GM18498 (cell line): Measurements from ENCODE around the gene EPSTI1.

Source experiments
- ATAC-seq: cut with Tn5 transposase; IDR thresholded peaks from one replicate; pipeline ENCODE4 v1.9.1; 2021; ENCODE audit warnings: mild to moderate bottlenecking, moderate library complexity; ENCODE audit not compliant: unreplicated experiment

EPSTI1 gene

GRCh38 chr13:42976066-42976465, 16.0 kb downstream of the EPSTI1 start:
- no peak for ATAC-seq

DNA sequence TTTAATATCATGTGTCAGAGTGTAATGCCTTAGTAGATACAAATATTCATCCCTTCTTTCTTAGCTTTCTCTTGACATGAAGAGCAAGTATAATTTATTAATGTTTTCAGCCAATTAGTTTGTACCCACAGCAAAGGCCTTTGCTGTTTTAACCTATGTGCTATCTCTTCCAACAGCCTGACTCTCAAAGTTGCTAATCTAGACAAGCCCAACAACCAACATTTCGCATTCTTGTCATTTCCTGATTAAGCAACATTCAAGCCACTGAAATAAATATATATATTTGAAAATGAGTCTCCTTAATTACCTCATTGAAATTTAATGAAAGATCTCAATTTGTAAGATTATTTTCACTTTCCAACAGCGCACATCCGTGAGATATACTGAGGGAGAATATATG, 18.5 kb downstream of the EPSTI1 start:
- ATAC-seq: no peak

DNA sequence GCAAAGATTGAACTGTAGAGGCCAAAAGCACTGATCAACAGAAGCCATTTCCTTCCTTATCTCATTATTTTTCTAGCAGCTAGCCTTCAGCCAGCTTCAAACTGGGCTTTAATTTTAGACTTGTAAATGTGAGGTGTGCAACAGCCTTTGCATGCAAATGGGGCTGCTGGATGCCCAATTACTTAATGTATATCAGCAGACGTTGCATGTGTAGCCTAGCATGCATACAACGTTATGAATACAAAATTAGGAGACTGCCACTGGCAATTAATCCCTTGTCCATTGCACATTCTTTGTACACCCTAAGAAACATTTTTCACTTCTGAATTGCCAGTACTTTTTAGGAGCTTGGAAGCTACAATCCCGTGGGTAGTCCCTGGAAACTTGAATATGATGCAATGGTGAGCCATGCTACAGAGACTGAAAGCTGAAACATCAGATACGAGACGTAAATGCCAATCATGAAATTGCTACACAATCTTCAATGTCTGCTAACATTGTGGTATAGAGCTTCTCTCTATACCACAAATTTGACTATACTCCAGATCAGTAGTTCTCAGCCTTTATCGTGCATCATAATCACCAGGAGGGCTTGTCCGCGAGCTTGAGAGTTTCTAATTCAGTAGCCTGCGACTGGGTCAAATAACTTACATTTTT, 20.2 kb downstream of the EPSTI1 start:
- ATAC-seq: peak; percentile 43

DNA sequence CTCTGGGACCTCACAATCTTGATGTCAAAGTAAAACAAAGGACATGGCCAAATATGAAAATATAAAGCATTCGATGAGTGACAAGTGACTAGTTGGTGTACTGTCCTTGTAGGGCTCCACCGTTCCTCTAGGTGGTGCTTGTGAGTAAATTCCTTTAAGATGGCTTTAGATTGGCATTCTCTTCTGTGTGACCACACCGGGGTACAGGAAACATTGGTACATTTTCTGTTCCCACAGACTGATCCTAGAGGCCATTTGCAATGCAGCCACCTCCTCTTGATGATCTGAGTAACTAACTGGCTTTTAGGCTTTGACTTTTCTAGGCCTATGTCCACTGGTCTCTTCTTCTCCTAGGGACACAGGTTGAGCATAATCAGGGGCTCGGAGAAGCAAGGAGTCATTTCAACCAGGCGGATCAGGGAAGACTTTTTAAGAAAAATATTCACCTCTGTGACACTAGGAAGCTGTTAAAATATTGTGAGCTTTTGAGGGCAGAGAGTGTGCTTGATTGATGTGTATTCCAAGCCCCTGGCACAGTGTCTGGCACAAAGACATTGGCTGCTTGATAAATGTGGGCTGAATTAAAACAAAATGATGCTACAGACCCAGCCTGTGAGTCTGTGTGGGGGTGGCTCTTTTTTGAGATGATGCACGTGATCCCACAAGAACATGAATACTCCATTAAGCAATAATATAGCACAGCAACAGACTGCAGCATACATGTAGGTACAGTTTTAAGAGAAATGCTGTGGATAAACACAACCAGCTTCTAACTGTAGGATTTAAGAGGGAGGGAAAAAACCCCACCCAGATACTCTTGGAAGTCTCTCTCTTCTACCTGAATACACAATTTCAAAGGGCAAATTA, 21.0 kb downstream of the EPSTI1 start:
- ATAC-seq: peak; percentile 72

DNA sequence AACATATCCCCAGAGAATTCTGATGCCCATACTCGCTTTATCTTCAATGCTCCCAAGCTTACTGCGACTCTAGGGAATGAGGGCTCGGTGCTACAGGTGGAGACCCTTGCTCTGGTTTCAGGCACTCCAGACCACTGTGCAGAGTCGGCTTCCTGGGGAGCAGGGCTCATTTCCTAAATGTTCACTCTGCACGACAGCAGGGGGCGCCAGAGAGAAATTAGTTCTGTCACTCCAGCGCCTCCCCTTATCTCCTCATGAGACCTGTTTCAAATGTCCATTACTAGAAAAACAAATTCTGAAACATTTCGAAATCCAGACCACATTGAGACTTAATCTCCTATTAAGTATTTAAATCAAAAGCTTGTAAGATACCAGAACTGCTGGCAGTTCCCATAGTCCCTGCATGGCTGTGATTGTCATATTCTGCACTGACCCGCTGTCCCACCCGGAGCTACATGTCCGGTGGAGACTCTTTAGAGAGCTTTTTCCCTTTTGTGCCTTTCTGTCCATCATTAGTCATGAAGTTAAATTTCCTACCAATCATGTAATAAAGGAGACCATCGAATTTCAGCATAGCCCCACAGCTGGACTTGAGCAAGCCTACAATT, 22.4 kb downstream of the EPSTI1 start:
- ATAC-seq: peak; percentile 43

- no peak for ATAC-seq
These were observed 23.1 kb downstream of the EPSTI1 start for GRCh38 chr13:42968906-42969305.

DNA sequence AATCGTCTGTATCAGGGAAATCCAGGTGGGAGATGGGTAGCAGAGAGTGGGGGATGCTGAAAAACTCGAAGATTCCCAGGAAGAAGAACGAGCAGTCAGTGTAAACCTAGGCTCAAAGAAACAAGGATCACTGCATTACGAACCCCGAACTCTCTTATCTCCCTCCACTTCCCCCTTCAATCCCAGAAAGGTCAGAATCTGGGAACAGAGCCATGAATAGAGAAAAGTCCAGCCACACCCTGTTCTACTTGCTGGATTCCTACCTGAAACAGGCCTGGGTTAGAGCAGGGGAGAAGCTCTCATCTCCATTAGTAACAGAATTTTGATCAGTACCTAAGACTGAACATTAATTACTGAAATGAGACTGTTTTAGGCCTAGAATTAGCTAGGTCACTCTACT, 24.4 kb downstream of the EPSTI1 start:
- no peak for ATAC-seq

DNA sequence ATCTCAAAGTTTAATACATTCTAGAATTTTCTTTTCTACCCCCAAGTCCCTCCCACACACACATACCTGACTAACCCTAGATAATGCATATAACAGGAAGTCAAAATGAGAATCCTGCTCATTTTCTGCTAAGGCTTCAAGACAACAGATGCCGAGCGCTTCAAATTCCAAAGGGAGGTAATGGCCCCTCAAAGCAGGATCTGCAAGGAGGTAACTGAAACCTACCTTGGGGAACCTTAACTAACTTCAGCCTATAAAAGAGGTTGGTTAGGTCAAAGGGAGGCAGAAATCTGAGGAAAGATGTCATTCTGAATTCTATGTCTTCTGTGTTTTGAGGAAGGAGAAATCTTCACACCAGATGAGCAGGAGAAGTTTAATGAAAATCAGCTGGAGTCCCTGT, 26.8 kb downstream of the EPSTI1 start:
- ATAC-seq: no peak

- ATAC-seq: no peak
These were observed 27.3 kb downstream of the EPSTI1 start for GRCh38 chr13:42964761-42965161.

DNA sequence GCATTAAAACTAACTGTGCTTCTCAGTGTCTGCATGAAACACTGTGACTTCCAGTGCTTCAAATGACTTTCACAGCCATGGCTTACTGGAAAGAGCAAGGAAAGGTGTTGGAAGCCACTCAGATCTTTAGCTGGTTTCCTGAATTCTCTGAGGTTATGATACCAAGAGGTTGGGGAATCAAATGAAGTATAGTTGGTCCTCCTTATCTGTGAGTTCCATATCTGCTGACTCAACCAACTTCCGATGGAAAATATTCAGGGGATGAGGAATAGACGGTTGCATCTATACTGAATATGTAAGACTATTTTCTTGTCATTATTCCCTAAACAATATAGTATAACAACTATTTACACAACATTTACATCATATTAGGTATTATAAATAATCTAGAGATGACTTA, 32.4 kb downstream of the EPSTI1 start:
- no peak for ATAC-seq

GRCh38 chr13:42957881-42958280, 34.2 kb downstream of the EPSTI1 start:
- no peak for ATAC-seq

DNA sequence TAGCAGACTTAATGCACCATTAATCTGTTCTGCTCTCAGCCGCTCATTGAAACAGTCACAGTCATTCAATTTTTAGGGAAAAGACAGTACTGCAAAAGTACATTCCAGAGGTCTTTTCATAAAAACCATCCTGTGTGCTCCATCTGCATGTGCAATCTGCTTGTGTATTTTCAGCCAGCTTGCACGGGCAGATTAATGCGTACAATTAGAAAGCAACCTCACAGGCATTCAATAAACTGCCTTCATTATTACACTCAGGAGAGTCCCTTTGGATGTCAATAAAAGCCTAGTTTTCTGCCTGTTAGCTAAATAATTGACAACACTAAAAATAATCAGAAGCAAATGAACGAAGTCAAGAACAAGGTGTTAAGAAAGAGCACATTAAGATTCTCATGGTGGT, 41.9 kb downstream of the EPSTI1 start:
- ATAC-seq: no peak

DNA sequence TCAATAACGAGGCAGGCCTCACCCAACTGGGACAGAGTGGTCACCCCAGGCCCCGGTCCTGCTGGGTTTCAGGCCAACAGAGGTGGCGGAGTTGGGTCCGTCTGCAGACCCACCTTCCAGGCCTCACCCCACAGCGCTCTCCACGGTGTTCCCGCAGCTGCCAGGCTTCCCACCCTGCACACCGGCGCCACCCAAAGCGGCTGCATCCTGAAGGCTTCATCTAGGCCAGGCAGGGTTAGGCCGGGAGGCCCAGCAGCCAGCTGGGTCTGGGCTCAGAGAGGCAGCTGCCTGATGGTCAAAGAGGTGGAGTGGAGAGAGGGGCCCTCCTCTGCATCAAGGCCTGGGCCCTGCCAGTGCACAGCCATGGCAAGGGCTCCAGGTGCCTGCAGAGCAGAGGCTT, 44.1 kb downstream of the EPSTI1 start:
- no peak for ATAC-seq

DNA sequence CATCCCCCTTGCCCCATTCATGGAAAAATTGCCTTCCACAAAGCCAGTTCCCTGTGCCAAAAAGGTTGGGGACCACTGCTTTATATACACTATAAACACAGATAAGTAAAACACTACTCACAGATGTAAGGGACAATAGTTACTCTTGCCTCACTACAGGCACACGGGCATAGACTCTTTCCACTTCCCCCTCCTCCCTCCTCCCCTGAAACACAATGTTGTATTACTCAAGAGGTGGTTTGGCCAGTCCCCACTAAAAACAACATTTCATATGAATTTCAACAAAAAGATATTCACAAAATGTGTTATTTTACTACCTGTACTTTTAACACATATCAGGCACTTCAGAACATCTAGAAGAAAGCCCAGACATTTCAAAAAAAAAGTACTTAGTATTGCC, 45.1 kb downstream of the EPSTI1 start:
- ATAC-seq: no peak

- ATAC-seq: no peak
These were observed 62.0 kb downstream of the EPSTI1 start for GRCh38 chr13:42929886-42930535.

GRCh38 chr13:42926555-42926954, 65.5 kb downstream of the EPSTI1 start:
- ATAC-seq: no peak

DNA sequence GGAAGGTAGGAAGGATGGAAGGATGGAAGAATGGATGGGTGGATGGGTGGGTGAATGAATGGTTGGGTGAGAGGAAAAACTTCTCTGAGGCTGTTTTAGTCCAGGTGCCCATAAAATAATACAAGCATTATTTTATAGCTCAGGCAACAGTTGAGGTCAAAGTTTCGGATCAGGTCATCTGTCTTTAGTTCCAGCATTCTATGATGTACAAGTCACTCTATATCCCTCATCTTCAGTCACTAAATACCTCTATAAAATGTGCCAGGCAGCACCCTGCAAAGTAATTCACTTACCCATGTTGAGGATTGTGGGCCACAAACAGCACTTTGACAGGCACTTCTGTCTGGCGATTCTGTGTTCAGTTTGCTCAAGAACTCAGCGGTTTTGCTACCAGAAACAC, 66.0 kb downstream of the EPSTI1 start:
- ATAC-seq: no peak

- ATAC-seq: no peak
These were observed 66.4 kb downstream of the EPSTI1 start for GRCh38 chr13:42925626-42926025.

DNA sequence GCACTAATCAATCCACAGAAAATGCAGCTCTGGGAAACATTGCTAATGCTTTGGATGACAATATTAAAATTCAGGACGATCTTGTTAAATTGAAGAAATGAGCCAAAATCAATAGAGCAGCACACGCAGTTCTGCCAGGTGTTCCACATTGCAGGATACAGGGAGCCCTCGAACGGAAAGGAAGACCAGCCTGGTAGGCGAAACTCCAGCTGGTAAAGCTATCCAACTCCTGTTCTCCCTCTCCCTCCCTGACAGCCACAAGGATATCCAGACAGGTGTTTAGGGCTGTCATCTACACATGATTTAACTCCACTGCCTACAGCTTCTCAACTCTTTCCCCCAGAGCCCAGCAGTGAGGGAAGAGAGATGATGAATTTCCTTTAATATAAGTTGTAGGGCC, 67.7 kb downstream of the EPSTI1 start:
- no peak for ATAC-seq

- no peak for ATAC-seq
These were observed 84.3 kb downstream of the EPSTI1 start for GRCh38 chr13:42907745-42908144.

- ATAC-seq: no peak
These were observed 85.8 kb downstream of the EPSTI1 start for GRCh38 chr13:42906257-42906656.

DNA sequence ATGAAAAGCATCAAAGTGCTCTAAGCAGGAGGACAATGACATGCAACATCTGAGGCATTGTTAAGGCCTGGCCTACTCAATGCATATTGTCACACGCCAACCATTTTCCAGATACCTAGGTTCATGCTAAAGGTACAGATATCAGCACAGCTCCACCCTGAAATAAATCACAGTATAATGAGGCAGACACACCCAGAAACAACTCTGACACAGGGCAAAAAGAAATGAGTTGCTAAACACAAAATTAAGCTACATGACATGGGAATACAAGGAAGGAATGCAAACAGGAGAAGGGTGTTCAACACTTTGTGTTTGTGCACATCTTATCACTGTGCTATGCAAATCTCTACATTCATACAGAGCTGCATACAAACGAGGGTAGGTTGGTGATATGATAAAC, 86.5 kb downstream of the EPSTI1 start:
- no peak for ATAC-seq
